AG09309 (cell line): ENCODE data around the gene NFATC1.

Source experiments
- DNase-seq: peaks from one replicate; pipeline ENCODE4 v3.0.0-alpha.2; 2010; ENCODE audit warnings: low read depth
- H3K4me3 ChIP-seq: 2 replicates; pipeline ENCODE4 v1.5.1; 2011; ENCODE audit warnings: mild to moderate bottlenecking, low read depth, low read length, moderate library complexity; ENCODE audit not compliant: control insufficient read depth
- TF ChIP-seq, protein P1 (sequence below): IDR thresholded peaks from 2 replicates; pipeline ENCODE4 v1.5.1; 2011; ENCODE audit warnings: mild to moderate bottlenecking, low read depth, low read length, inconsistent platforms; ENCODE audit not compliant: insufficient read depth, control insufficient read depth; ENCODE audit errors: missing control alignments

The NFATC1 gene

GRCh38 chr18:79469309-79469708 lies 73.6 kb downstream of the NFATC1 start:
- TF ChIP-seq, protein P1, sequence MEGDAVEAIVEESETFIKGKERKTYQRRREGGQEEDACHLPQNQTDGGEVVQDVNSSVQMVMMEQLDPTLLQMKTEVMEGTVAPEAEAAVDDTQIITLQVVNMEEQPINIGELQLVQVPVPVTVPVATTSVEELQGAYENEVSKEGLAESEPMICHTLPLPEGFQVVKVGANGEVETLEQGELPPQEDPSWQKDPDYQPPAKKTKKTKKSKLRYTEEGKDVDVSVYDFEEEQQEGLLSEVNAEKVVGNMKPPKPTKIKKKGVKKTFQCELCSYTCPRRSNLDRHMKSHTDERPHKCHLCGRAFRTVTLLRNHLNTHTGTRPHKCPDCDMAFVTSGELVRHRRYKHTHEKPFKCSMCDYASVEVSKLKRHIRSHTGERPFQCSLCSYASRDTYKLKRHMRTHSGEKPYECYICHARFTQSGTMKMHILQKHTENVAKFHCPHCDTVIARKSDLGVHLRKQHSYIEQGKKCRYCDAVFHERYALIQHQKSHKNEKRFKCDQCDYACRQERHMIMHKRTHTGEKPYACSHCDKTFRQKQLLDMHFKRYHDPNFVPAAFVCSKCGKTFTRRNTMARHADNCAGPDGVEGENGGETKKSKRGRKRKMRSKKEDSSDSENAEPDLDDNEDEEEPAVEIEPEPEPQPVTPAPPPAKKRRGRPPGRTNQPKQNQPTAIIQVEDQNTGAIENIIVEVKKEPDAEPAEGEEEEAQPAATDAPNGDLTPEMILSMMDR: no peak
- no peak overlapping the region for H3K4me3 ChIP-seq
- no peak for DNase-seq

DNA sequence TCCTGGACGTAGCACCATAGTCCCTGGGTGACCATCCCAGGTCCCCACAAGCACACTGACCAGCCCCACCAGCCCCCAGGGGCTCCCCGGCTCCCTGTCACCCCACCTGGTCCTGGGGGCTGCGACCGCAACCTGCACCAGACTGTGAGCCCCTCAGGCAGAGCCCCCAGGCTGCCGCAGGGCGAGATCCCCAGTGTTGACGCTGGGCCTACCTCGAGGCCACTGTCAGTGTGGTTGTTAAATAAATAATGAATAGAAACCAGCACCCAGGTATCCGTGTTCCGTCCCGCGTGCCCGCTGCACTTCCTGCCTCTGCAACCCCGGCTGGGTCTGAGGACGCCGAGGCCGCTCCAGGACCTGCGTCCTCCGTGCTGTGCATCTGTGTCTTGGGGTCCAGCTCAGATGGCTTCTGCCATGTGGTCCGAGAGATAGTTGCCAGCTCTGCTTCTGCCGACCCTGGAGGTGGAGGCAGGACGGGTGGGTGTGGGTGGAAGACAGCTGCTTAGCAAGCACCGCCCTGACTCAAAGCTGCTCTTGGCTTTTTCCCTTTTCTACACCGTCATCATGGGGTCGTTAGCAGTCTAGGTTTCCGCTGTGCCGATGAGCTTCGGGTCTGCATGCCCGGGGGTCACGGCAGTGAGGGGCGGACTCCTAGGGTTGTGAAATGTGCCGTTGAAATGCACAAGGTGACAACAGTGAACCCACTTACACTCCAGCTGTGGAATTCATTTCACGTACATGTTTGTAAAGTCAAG lies 74.2 kb downstream of the NFATC1 start:
- DNase-seq: no peak
- TF ChIP-seq, protein P1: no peak
- H3K4me3 ChIP-seq: no peak overlapping the region

GRCh38 chr18:79470547-79470946 lies 74.8 kb downstream of the NFATC1 start:
- no peak overlapping the region for H3K4me3 ChIP-seq
- DNase-seq: no peak
- TF ChIP-seq, protein P1: no peak

GRCh38 chr18:79471046-79471445 lies 75.3 kb downstream of the NFATC1 start:
- no peak overlapping the region for H3K4me3 ChIP-seq
- TF ChIP-seq, protein P1: no peak
- DNase-seq: no peak

DNA sequence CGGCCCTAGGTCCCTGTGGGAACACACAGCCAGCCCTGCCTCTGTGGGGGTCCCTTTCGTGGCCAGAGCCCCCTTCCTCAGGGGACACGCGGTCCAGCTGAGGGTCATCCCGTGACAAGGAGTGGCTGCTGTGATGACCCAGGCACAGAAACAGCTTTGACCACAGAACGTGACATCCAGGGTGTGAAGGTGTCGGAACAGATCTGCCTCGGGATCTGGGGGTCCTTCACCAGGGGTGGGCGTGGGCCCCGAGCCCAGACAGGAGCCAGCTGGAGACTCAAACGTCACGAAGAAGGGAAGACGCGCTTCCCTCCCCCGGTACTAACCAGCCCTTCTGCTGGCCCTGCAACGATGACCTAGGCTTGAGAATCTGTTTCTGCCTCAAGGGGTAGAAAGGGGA lies 75.9 kb downstream of the NFATC1 start:
- TF ChIP-seq, protein P1: no peak
- no peak overlapping the region for H3K4me3 ChIP-seq
- no peak for DNase-seq

DNA sequence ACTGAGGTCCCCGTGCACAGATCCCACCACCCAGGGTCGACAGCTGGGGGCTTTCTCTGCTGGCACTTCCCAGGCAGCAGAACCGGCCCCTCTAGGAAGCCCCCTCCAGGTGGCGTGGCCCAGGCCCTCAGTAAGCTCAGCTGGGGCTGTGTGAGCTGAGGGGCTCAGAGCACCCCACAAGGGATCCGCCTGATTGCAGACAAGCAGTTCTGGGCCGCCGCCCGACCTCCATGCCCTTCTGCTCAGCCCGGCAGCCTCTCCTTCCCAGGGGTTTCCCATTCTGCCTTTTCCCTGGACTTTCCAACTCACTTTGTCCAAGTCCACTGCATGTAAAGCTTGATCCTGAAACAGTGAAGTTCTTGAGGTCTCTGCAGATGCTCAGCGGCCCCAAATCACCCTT lies 76.4 kb downstream of the NFATC1 start:
- TF ChIP-seq, protein P1: no peak
- no peak overlapping the region for H3K4me3 ChIP-seq
- DNase-seq: no peak
